Measurements from ENCODE around the gene MRPL41. TPM values are rescaled to one million over a fixed set of nuclear protein-coding genes. Genes with fewer than 3 reads are reported as not detected.

MRPL41 gene
- 45.9 to 90.8 TPM (median 83.7 TPM) in 5 replicates for total RNA-seq (2022; extraction: Qiagen RNA extraction; ENCODE audit: low read depth)

DNA sequence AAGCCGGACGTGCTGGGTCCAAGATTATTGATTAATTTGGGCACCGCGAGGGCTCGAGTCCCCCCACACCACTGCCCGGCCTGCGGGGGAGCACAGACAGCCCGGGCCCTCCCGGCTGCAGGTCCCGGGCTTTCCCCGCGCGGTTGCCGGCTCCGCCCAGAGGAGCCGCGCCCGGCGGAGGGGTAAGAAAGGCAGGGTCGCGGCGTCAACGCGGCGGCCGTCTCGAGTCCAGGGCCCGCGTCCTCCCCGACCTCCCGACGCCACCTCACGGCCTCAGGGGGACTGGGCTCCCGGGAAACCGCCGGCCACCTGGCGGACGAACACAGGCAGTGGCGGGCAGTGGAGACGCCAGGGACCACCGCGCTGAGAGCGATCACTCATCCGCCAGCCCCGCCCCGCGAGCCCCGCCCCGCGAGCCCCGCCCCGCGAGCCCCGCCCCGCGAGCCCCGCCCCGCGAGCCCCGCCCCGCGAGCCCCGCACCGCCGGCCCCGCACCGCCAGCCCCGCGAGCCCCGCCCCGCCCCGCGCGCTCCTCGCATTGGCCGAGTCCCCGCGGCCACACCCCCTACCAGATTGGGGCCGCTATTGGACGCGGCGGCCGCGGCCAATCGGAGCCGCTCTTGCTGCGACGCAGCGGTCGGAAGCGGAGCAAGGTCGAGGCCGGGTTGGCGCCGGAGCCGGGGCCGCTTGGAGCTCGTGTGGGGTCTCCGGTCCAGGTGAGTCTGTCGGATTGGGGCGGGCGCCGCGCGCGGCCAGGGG is at the start of gene MRPL41:
Gene MRPL41, plus strand, starts transcription at position 616 of the 758 bp plus-strand sequence. CDS start 203 bp downstream, outside the sequence.

DNA sequence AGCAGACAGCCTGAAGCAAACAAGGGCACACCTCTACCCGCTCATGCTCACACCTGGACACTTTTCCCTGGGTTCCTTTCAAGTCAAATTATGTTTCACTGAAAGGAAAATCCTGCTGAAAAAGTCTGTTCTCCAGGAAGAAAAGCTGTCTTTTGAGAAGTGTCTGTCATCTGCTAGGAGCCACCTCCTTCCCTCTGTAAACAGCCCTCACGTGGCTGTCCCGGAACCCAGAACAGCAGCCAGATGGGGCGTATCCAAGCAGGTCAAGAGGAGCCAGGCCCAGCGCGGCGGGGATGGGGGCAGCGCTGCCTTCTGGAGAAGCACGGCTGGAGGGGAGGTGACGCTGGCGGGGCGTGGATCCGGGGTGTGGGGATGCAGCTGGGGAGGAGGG is 1.5 kb upstream of the MRPL41 start, which contains the start of gene PNPLA7:
Gene PNPLA7, minus strand, starts transcription at position 172 of the 391 bp plus-strand sequence. CDS start 205 bp downstream, outside the sequence.

DNA sequence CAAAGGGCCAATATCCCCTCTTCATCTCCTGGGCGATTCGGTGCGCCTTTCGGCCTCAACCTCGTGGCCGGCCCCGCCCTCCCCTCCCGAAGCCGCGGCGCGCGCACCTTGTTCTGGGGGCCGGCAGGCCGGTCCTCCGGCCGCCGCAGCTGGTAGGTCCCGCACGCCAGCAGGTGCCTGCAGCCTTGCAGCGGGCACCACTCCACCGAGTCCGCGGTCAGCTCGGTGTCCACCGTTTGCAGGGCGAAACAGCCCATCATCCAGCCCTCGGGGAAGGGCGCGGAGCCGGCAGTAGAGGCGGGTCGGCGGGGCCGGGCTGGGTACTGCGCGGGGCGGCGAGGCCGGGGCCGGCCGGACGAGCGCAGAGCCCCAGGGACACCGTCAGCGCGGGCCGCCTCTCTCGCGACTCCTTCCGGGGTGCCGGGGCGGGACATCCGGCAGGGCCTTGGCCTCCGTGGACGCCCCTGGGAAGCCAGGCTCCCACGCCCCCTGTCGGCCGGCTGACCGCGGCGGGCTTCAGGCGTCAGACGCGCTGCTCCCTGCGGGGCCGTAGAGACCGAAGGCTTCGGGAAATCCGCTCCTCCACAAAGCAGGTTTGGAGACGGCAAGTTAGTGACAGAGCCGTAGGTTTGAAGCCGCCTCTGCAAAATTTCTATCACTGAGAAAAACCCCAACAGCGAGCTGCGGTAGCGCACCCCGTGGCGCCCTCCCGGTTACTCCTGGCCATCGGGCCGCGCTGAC is 27.0 kb downstream of the MRPL41 start, which contains the start of gene DPH7:
Gene DPH7, minus strand, starts transcription at position 408 of the 741 bp plus-strand sequence. Its CDS starts 148 bp downstream, at position 260.

DNA sequence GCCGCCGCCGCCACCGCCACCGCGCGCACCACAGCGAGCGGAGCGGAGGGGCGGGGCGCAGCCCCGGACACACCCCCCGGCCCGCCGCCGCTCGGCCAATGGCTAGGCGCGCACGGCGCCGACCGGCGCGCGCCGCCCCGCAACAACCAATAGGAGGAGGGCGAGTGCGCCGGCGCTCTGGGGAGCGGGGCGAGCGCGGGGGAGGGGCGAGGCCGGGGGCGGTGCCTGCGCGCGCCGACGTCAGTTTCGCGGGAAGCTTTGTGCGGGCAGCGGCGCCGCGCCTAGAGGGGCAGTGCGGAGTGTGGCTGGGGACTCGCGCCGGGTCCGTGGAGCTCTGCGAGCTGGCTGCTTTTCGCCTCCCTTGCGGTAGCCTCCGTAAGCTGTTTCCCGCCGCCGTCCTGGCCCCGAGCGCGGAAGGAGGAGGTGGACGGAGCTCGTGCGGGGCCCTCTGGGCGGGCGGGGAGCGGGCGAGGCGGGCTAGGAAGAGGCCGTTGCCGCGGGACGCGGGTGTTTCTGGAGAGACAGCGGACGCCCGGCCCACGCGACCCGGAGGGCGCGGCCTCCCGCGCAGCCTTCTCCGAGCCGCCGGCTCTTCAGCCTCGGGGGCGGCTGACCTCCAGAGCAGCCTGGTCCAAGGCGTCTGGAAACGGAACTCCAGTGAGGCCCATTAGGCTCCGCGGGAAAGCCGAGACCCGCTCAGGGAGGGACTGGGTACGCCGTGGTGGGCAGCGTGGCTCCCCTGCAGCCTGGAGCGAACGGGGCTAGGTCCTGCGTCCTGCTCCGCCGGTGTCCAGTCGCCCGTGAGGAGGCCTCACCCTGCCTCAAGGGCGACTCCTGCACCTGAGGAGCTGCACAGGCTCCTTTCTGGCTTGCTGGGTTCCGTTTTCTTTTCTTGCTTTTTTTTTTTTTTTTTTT is 39.0 kb downstream of the MRPL41 start, which contains the start of gene ZMYND19:
Gene ZMYND19, minus strand, starts transcription at position 44 of the 915 bp plus-strand sequence. CDS start 249 bp downstream, outside the sequence.

Other genes starting within 250 kb of the MRPL41 start
- 2.7 to 7.1 TPM (median 5.4 TPM) in 5 replicates for gene NRARP, start 249.6 kb upstream of the MRPL41 start, total RNA-seq (2022; extraction: Qiagen RNA extraction; ENCODE audit: low read depth)
- 6.1 to 7.4 TPM (median 6.9 TPM) in 5 replicates for gene EXD3, start 128.7 kb upstream of the MRPL41 start, total RNA-seq (2022; extraction: Qiagen RNA extraction; ENCODE audit: low read depth)
- gene NOXA1, start 128.5 kb upstream of the MRPL41 start, total RNA-seq (2022; extraction: Qiagen RNA extraction; ENCODE audit: low read depth) = 1.0 to 1.5 TPM (median 1.5 TPM) in 5 replicates
- gene ENTPD8, start 110.5 kb upstream of the MRPL41 start, total RNA-seq (2022; extraction: Qiagen RNA extraction; ENCODE audit: low read depth) = 0.21 to 0.52 TPM (median 0.28 TPM) in 5 replicates
- 30.9 to 45.8 TPM (median 39.2 TPM) in 5 replicates for gene NSMF, start 92.5 kb upstream of the MRPL41 start, total RNA-seq (2022; extraction: Qiagen RNA extraction; ENCODE audit: low read depth)
- gene PNPLA7, start 1.5 kb upstream of the MRPL41 start, total RNA-seq (2022; extraction: Qiagen RNA extraction; ENCODE audit: low read depth) = 0.54 to 0.97 TPM (median 0.84 TPM) in 5 replicates
- gene DPH7, start 27.0 kb downstream of the MRPL41 start, total RNA-seq (2022; extraction: Qiagen RNA extraction; ENCODE audit: low read depth) = 25.6 to 29.8 TPM (median 28.8 TPM) in 5 replicates
- 35.5 to 55.2 TPM (median 51.4 TPM) in 5 replicates for gene ZMYND19, start 38.6 kb downstream of the MRPL41 start, total RNA-seq (2022; extraction: Qiagen RNA extraction; ENCODE audit: low read depth)
- 23.2 to 28.8 TPM (median 26.7 TPM) in 5 replicates for gene ARRDC1, start 53.8 kb downstream of the MRPL41 start, total RNA-seq (2022; extraction: Qiagen RNA extraction; ENCODE audit: low read depth)
- gene EHMT1, start 67.1 kb downstream of the MRPL41 start, total RNA-seq (2022; extraction: Qiagen RNA extraction; ENCODE audit: low read depth) = 39.0 to 45.3 TPM (median 41.6 TPM) in 5 replicates